ENCODE measurements around the gene DNAJC6.
"Not testable (repeated sequence)": the region's sequence is repeated elsewhere in the genome, so short reads cannot be mapped to it uniquely, and the experiment has no call there.

DNAJC6 gene

GRCh38 chr1:65309304-65310077, at the start of gene DNAJC6:
TSS of gene DNAJC6 (plus strand) at chr1:65309543. CDS start at chr1:65309746, 203 bp downstream.
- peak; percentile 77 for DNase-seq

GRCh38 chr1:65259816-65260215, 49.5 kb upstream of the DNAJC6 start:
- DNase-seq, result no peak

- DNase-seq, result no peak
Measured at GRCh38 chr1:65260851-65261473, 48.4 kb upstream of the DNAJC6 start.

GRCh38 chr1:65263286-65263685, 46.1 kb upstream of the DNAJC6 start:
- DNase-seq, result no peak

GRCh38 chr1:65264197-65264929, 45.0 kb upstream of the DNAJC6 start:
- DNase-seq, result no peak

GRCh38 chr1:65265296-65265650, 44.1 kb upstream of the DNAJC6 start:
- no peak for DNase-seq

GRCh38 chr1:65265651-65266351, 43.5 kb upstream of the DNAJC6 start:
- DNase-seq, result peak; percentile 33

- no peak for DNase-seq
Measured at GRCh38 chr1:65266476-65266875, 42.9 kb upstream of the DNAJC6 start.

GRCh38 chr1:65267271-65267670, 42.1 kb upstream of the DNAJC6 start:
- no peak for DNase-seq

- no peak for DNase-seq
Measured at GRCh38 chr1:65267683-65268082, 41.7 kb upstream of the DNAJC6 start.

GRCh38 chr1:65269612-65270011, 39.7 kb upstream of the DNAJC6 start:
- no peak for DNase-seq

- DNase-seq, result no peak
Measured at GRCh38 chr1:65276197-65276939, 33.0 kb upstream of the DNAJC6 start.

- DNase-seq, result no peak
Measured at GRCh38 chr1:65277605-65278347, 31.6 kb upstream of the DNAJC6 start.

GRCh38 chr1:65278376-65279069, 30.8 kb upstream of the DNAJC6 start:
- no peak for DNase-seq

- DNase-seq, result no peak
Measured at GRCh38 chr1:65279070-65279779, 30.1 kb upstream of the DNAJC6 start.

- no peak for DNase-seq
Measured at GRCh38 chr1:65281846-65282245, 27.5 kb upstream of the DNAJC6 start.

GRCh38 chr1:65284229-65284628, 25.1 kb upstream of the DNAJC6 start:
- DNase-seq, result no peak

GRCh38 chr1:65289449-65289848, 19.9 kb upstream of the DNAJC6 start:
- no peak for DNase-seq

- not testable (repeated sequence) for DNase-seq
Measured at GRCh38 chr1:65291818-65292217, 17.5 kb upstream of the DNAJC6 start.

GRCh38 chr1:65292861-65293593, 16.3 kb upstream of the DNAJC6 start:
- DNase-seq, result no peak
